HFFc6 (cell line): ENCODE measurements around the gene HOXB3. TPM values are rescaled to one million over a fixed set of nuclear protein-coding genes. Genes with fewer than 3 reads are reported as not detected.

ENCODE experiments used
- DNase-seq: peaks from one replicate; pipeline ENCODE4 v3.0.0-alpha.2; 2018
- H3K27ac Mint-ChIP-seq: 2 replicates; pipeline ENCODE4 v1.8.0; 2020; ENCODE audit warnings: mild to moderate bottlenecking, mixed read lengths
- H3K27me3 Mint-ChIP-seq: 2 replicates; pipeline ENCODE4 v1.8.0; 2021; ENCODE audit warnings: mild to moderate bottlenecking, moderate library complexity, mixed read lengths; ENCODE audit not compliant: insufficient read depth
- H3K36me3 Mint-ChIP-seq: 2 replicates; pipeline ENCODE4 v1.8.0; 2021; ENCODE audit warnings: low read depth, mixed read lengths
- H3K4me1 Mint-ChIP-seq: 2 replicates; pipeline ENCODE4 v1.8.0; 2020; ENCODE audit warnings: low read depth, mixed read lengths
- H3K4me3 Mint-ChIP-seq: 2 replicates; pipeline ENCODE4 v1.8.0; 2020; ENCODE audit warnings: mild to moderate bottlenecking, moderate library complexity, mixed read lengths
- H3K9me3 Mint-ChIP-seq: 2 replicates; pipeline ENCODE4 v1.8.0; 2020; ENCODE audit warnings: mild to moderate bottlenecking, mixed read lengths
- CTCF ChIP-seq: fragments of 200-600 bp; sonication (generic); IDR thresholded peaks from 2 replicates; pipeline ENCODE4 v1.5.0; 2021; ENCODE audit warnings: antibody characterized with exemption, mild to moderate bottlenecking
- total RNA-seq, 6 experiments: library from RNA; stranded (reverse); fragmentation: NEBNext Ultra II Directional; extraction: Animal tissue kit (Norgen Biotek cat#: 25700); gene quantifications; 2 replicates in 1 of 6; 3 replicates in 5 of 6; pipeline ENCODE4 v1.2.3, GENCODE V29; 2021

The HOXB3 gene
- total RNA-seq, 6 experiments from 2014 or later, result not detected

- Mint-ChIP-seq H3K36me3 (no peaks in the 10 kb centered on the region), H3K9me3 (no peaks in the 10 kb centered on the region), H3K27ac (no peak overlapping the region), H3K27me3 (peaks cover 62% of the 10 kb centered on the region), H3K4me1 (no peaks in the 10 kb centered on the region), H3K4me3 (no peak overlapping the region)
- DNase-seq, result no peak
- TF ChIP-seq CTCF, result no peak
Measured at GRCh38 chr17:48547808-48548522, 42.1 kb downstream of the HOXB3 start.

DNA sequence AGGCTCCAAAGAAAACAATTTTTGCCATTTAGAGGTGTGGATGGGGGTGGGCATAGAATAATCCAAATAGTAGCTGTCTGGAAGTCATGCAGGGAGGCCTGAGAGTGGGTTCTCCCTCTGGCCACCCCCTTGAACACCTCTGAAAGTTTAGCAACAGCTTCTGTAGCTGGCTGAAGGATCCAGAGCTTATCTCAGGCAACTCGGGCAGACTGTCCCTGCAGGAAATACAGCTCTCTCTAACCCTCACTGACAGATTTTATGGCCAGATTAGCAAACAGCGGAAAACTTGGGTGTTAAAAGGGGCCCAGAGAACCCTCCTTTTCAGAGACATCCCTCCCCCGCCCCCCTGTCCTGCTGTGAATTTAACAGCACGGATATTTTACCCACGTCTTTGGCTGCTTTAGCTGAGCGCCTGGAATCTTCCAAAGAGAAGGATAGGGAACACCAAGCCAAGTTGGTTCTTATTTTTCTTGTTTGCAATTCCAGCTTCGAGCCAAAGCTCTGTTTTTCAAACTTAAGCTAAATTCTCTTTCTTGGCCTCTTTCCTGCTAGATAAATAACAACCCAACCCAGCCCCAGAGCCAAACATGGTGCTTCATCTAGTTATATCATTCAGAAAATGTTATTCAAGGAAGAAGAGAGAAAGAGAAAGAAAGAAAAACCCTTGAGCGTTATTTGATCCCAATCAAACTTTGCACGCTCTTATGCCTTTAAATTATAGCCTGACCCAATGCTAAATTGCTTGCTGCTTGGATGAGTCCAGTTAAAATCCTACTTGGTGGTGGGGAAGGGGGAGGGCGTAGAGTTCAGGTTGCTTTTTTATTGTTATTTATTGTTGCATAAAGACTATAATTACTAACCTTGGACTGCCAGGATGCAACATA, 42.9 kb downstream of the HOXB3 start:
- TF ChIP-seq CTCF, result no peak
- Mint-ChIP-seq H3K36me3 (no peaks in the 10 kb centered on the region), H3K4me3 (no peak overlapping the region), H3K27me3 (peaks cover 63% of the 10 kb centered on the region), H3K27ac (no peak overlapping the region), H3K9me3 (no peaks in the 10 kb centered on the region), H3K4me1 (no peaks in the 10 kb centered on the region)
- no peak for DNase-seq

GRCh38 chr17:48546137-48546923, 43.7 kb downstream of the HOXB3 start:
- Mint-ChIP-seq H3K27ac (no peak overlapping the region), H3K4me1 (no peaks in the 10 kb centered on the region), H3K9me3 (no peaks in the 10 kb centered on the region), H3K36me3 (no peaks in the 10 kb centered on the region), H3K4me3 (no peak overlapping the region), H3K27me3 (peaks cover 65% of the 10 kb centered on the region)
- no peak for DNase-seq
- no peak for TF ChIP-seq CTCF

GRCh38 chr17:48545539-48545938, 44.5 kb downstream of the HOXB3 start:
- no peak overlapping the region for H3K4me3 Mint-ChIP-seq
- TF ChIP-seq CTCF, result no peak
- H3K27ac Mint-ChIP-seq, result no peak overlapping the region
- H3K4me1 Mint-ChIP-seq, result no peaks in the 10 kb centered on the region
- H3K27me3 Mint-ChIP-seq, result peaks cover 70% of the 10 kb centered on the region
- no peaks in the 10 kb centered on the region for H3K36me3 Mint-ChIP-seq
- DNase-seq, result no peak
- no peaks in the 10 kb centered on the region for H3K9me3 Mint-ChIP-seq

GRCh38 chr17:48545022-48545375, 45.0 kb downstream of the HOXB3 start, which contains the start of gene HOXB2:
Gene HOXB2 (minus strand): TSS chr17:48545109. CDS start chr17:48544911, 198 bp downstream.
- no peaks in the 10 kb centered on the region for H3K4me1 Mint-ChIP-seq
- no peak within 1 kb of the TSS for H3K4me3 Mint-ChIP-seq
- no peak for DNase-seq
- peaks cover 73% of the 10 kb centered on the region for H3K27me3 Mint-ChIP-seq
- no peaks in the 10 kb centered on the region for H3K9me3 Mint-ChIP-seq
- H3K27ac Mint-ChIP-seq, result no peak within 1 kb of the TSS
- no peak for TF ChIP-seq CTCF
- H3K36me3 Mint-ChIP-seq, result no peaks in the 10 kb centered on the region
